ENCODE results near the gene GTPBP1. TPM values are rescaled to one million over a fixed set of nuclear protein-coding genes. Genes with fewer than 3 reads are reported as not detected.

The GTPBP1 gene
- total and polyA plus RNA-seq, 7 donors, result 15.0 to 59.1 (median 26.8) TPM

- H3K27ac ChIP-seq, result no peak overlapping the region
- 91 to 92% methylated on average over 11 of the region's 11 CpGs for WGBS, 2 donors
- no peaks in the 10 kb centered on the region for H3K9me3 ChIP-seq
- intact Hi-C loops (cut with DNase I), result no loop called here
- H3K4me3 ChIP-seq, result no peak overlapping the region
- DNase-seq, result peak; percentile 18
- H3K27me3 ChIP-seq, result no peaks in the 10 kb centered on the region
- H3K36me3 ChIP-seq, result peaks cover 8 to 47% (median 17%) of the 10 kb centered on the region in 4 donors
- peaks cover 0 to 26% (median 17%) of the 10 kb centered on the region in 4 donors for H3K4me1 ChIP-seq
- TF ChIP-seq POLR2A (IDR thresholded peaks at IDR 0.05), result no peak
- TF ChIP-seq POLR2AphosphoS5 (IDR thresholded peaks at IDR 0.05), result no peak
- no peak for TF ChIP-seq EP300 (IDR thresholded peaks at IDR 0.05)
- no peak for TF ChIP-seq CTCF (IDR thresholded peaks at IDR 0.05)
These were observed 6.9 kb downstream of the GTPBP1 start for GRCh38 chr22:38712486-38713207.

DNA sequence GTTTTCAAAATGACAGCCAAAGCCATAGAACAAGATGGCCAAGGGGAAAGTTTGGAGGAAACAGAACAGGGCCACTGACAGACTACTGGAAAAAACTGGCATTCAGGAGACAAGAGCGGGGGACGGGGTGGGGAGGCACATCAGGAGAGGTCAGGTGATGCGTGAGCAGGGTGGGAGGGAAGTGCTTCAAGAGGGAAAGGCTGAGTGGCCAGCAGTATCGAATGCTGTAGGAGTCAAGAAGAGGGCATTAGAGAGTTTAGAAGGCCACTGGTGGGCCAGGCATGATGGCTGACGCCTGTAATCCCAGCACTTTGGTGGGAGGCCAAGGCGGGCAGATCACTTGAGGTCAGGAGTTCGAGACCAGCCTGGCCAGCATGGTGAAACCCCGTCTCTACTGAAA lies 8.2 kb downstream of the GTPBP1 start:
- no peak for DNase-seq
- Histone ChIP-seq H3K27me3 (no peaks in the 10 kb centered on the region), H3K36me3 (peaks cover 8 to 58% (median 17%) of the 10 kb centered on the region in 4 donors), H3K4me3 (no peak overlapping the region), H3K27ac (no peak overlapping the region), H3K9me3 (no peaks in the 10 kb centered on the region), H3K4me1 (peaks cover 0 to 29% (median 17%) of the 10 kb centered on the region in 4 donors)
- 94 to 95% methylated on average over 8 of the region's 8 CpGs for whole genome bisulfite sequencing, 2 donors
- intact Hi-C loops (cut with DNase I), result no loop called here
- TF ChIP-seq POLR2AphosphoS5 (IDR thresholded peaks at IDR 0.05), result no peak
- no peak for TF ChIP-seq EP300 (IDR thresholded peaks at IDR 0.05)
- no peak for TF ChIP-seq CTCF (IDR thresholded peaks at IDR 0.05)
- no peak for TF ChIP-seq POLR2A (IDR thresholded peaks at IDR 0.05)

DNA sequence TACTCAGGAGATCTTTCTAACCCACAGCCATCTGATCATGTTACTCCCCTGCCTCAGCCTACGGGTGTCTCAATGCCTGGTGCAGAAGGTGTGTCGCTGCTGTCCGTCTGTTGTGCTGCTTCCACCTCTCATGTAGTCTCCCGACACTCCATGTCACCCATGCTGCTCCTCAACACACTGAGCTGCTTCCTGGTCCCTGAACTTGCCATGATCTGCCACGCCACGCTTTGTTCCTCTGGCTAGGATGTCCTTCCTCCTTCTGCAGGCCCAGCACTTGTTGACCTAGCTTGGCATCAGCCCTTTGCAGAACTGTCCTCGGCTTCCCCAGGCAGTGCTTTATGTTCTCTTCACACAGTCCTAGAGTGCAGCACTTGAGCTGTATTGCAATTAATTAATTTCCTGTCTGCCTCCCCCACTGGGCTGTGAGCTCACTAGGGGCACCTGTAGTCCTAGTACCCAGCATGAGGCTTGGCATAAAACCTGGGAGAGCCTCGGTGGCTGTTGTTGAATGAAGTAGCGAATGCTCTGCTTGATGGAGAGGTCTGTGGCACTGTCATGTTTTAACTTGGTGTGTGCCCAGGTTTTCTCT lies 9.5 kb downstream of the GTPBP1 start:
- TF ChIP-seq CTCF (IDR thresholded peaks at IDR 0.05), result no peak
- no peak for TF ChIP-seq POLR2A (IDR thresholded peaks at IDR 0.05)
- TF ChIP-seq POLR2AphosphoS5 (IDR thresholded peaks at IDR 0.05), result no peak
- no peak for TF ChIP-seq EP300 (IDR thresholded peaks at IDR 0.05)
- Histone ChIP-seq H3K36me3 (peaks cover 8 to 56% (median 16%) of the 10 kb centered on the region in 4 donors), H3K9me3 (no peaks in the 10 kb centered on the region), H3K27ac (no peak overlapping the region), H3K4me1 (peaks cover 0 to 30% (median 19%) of the 10 kb centered on the region in 4 donors), H3K27me3 (no peaks in the 10 kb centered on the region), H3K4me3 (no peak overlapping the region)
- WGBS, 2 donors, result 88% methylated on average over 9 of the region's 9 CpGs
- no peak for DNase-seq
- intact Hi-C loops (cut with DNase I), result no loop called here

DNA sequence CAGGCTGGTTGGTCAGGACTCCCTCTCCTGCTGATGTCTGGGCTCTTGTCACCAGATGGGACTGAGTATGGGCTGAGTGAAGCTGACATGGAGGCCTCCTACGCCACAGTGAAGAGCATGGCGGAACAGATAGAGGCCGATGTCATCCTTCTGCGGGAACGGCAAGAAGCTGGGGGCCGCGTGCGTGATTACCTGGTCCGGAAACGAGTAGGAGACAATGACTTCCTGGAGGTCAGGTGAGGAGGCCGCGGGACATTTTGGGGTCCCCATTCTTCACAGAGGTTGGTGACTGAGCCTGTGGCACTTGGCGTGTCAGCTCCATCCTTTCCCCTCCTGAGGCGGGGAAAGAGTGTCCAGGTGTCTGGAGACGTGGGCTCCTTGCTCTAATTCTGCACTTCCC lies 10.1 kb downstream of the GTPBP1 start:
- Histone ChIP-seq H3K27me3 (no peaks in the 10 kb centered on the region), H3K36me3 (peaks cover 8 to 56% (median 16%) of the 10 kb centered on the region in 4 donors), H3K27ac (no peak overlapping the region), H3K9me3 (no peaks in the 10 kb centered on the region), H3K4me1 (peaks cover 0 to 30% (median 19%) of the 10 kb centered on the region in 4 donors), H3K4me3 (no peak overlapping the region)
- no peak for DNase-seq
- intact Hi-C loops (cut with DNase I), result no loop called here
- no peak for TF ChIP-seq POLR2AphosphoS5 (IDR thresholded peaks at IDR 0.05)
- TF ChIP-seq CTCF (IDR thresholded peaks at IDR 0.05), result no peak
- TF ChIP-seq EP300 (IDR thresholded peaks at IDR 0.05), result no peak
- 96% methylated on average over 15 of the region's 15 CpGs for WGBS, 2 donors
